SU-DHL-6 (cell line): ENCODE measurements around the gene SOS1.

Source experiments
- H2AFZ ChIP-seq: fragments of 200-600 bp; sonication (generic); 2 replicates; pipeline ENCODE4 v1.6.1; 2014; ENCODE audit warnings: low read depth, mild to moderate bottlenecking, moderate library complexity, mixed read lengths, antibody characterized with exemption, low read length; ENCODE audit not compliant: severe bottlenecking
- H3F3A ChIP-seq: fragments of 200-600 bp; shearing (Covaris generic); 2 replicates; pipeline ENCODE4 v1.6.0; 2016; ENCODE audit warnings: antibody characterized with exemption, mild to moderate bottlenecking; ENCODE audit not compliant: insufficient read depth
- H3K27ac ChIP-seq: fragments of 200-600 bp; sonication (generic); 2 replicates; pipeline ENCODE4 v1.5.1; 2016; ENCODE audit warnings: low read depth, mild to moderate bottlenecking, low read length, moderate library complexity, mixed read lengths
- H3K27me3 ChIP-seq: fragments of 200-600 bp; sonication (generic), shearing (Covaris generic); 2 replicates; pipeline ENCODE4 v1.6.0; 2014; ENCODE audit warnings: mild to moderate bottlenecking, low read length
- H3K36me3 ChIP-seq: fragments of 200-600 bp; sonication (generic); 2 replicates; pipeline ENCODE4 v1.6.1; 2014; ENCODE audit warnings: mild to moderate bottlenecking, low read length, mixed read lengths
- H3K4me2 ChIP-seq: fragments of 300-600, 200-600 bp; shearing (Covaris generic), sonication (generic); 2 replicates; pipeline ENCODE4 v1.6.0; 2014; ENCODE audit warnings: low read length, low read depth, mild to moderate bottlenecking; ENCODE audit not compliant: poor library complexity, severe bottlenecking
- H3K4me3 ChIP-seq: fragments of 200-600 bp; sonication (generic); 2 replicates; pipeline ENCODE4 v1.5.1; 2014; ENCODE audit warnings: antibody characterized with exemption, low read length, mild to moderate bottlenecking, mixed read lengths; ENCODE audit not compliant: insufficient read depth, poor library complexity, severe bottlenecking
- H3K79me2 ChIP-seq: fragments of 200-600 bp; sonication (generic); 2 replicates; pipeline ENCODE4 v1.6.1; 2014; ENCODE audit warnings: mild to moderate bottlenecking, low read length, moderate library complexity; ENCODE audit not compliant: insufficient read depth
- H3K9ac ChIP-seq: fragments of 200-600 bp; sonication (generic); 2 replicates; pipeline ENCODE4 v1.7.0; 2014; ENCODE audit warnings: mild to moderate bottlenecking, low read length
- H3K9me2 ChIP-seq: fragments of 200-600 bp; sonication (generic); replicated peaks from 2 replicates; pipeline ENCODE4 v1.6.1; 2014; ENCODE audit warnings: low read length; ENCODE audit not compliant: insufficient read depth
- H3K9me3 ChIP-seq: fragments of 200-600 bp; sonication (generic); 2 replicates; pipeline ENCODE4 v1.6.1; 2014; ENCODE audit warnings: low read length, mixed read lengths; ENCODE audit not compliant: insufficient read depth
- H4K20me1 ChIP-seq: fragments of 200-600 bp; sonication (generic); 2 replicates; pipeline ENCODE4 v1.6.1; 2014; ENCODE audit warnings: low read depth, mild to moderate bottlenecking, antibody characterized with exemption, low read length, moderate library complexity, mixed read lengths
- EZH2phosphoT487 ChIP-seq: fragments of 200-600 bp; sonication (generic), shearing (Covaris generic); conservative IDR thresholded peaks from 2 replicates; pipeline ENCODE4 v1.6.1; 2018; ENCODE audit warnings: mild to moderate bottlenecking, antibody characterized with exemption, low read length, moderate library complexity, mixed read lengths
- TF ChIP-seq, protein P1 (sequence below): fragments of 200-600 bp; sonication (generic); IDR thresholded peaks from one replicate; pipeline ENCODE4 v1.5.1; 2017; ENCODE audit warnings: antibody characterized with exemption, mild to moderate bottlenecking, low read length, moderate library complexity; ENCODE audit not compliant: insufficient read depth, poor library complexity, severe bottlenecking

Gene SOS1

DNA sequence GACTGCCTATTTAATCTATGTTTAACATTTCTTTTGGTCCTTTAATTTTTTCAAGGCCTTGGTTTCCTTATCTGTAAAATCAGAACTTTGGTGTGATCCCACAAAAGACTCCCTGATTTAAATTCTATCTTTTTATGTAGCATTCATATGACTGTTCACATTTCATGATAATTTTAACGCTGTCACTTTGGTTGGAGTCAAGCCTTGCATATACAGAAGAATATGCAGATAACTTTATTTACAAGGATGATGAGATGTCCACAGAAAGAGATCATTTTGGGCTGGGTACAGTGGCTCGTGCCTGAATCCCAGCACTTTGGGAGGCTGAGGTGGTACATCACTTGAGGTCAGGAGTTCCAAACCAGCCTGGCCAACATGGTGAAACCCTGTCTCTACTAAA is 38.4 kb upstream of the SOS1 start:
- H3K79me2 ChIP-seq = no peaks in the 10 kb centered on the region
- H3K9me2 ChIP-seq = no peaks in the 10 kb centered on the region
- H3K4me2 ChIP-seq = no peak overlapping the region
- H3K9ac ChIP-seq = no peak overlapping the region
- H3K4me3 ChIP-seq = no peak overlapping the region
- H3K27me3 ChIP-seq = no peaks in the 10 kb centered on the region
- H3K27ac ChIP-seq = no peak overlapping the region
- no peaks in the 10 kb centered on the region for H4K20me1 ChIP-seq
- no peaks in the 10 kb centered on the region for H3F3A ChIP-seq
- H3K9me3 ChIP-seq = no peaks in the 10 kb centered on the region
- TF ChIP-seq EZH2phosphoT487 = no peak
- TF ChIP-seq, protein P1, sequence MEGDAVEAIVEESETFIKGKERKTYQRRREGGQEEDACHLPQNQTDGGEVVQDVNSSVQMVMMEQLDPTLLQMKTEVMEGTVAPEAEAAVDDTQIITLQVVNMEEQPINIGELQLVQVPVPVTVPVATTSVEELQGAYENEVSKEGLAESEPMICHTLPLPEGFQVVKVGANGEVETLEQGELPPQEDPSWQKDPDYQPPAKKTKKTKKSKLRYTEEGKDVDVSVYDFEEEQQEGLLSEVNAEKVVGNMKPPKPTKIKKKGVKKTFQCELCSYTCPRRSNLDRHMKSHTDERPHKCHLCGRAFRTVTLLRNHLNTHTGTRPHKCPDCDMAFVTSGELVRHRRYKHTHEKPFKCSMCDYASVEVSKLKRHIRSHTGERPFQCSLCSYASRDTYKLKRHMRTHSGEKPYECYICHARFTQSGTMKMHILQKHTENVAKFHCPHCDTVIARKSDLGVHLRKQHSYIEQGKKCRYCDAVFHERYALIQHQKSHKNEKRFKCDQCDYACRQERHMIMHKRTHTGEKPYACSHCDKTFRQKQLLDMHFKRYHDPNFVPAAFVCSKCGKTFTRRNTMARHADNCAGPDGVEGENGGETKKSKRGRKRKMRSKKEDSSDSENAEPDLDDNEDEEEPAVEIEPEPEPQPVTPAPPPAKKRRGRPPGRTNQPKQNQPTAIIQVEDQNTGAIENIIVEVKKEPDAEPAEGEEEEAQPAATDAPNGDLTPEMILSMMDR = no peak
- no peak overlapping the region for H2AFZ ChIP-seq
- H3K36me3 ChIP-seq = no peaks in the 10 kb centered on the region

DNA sequence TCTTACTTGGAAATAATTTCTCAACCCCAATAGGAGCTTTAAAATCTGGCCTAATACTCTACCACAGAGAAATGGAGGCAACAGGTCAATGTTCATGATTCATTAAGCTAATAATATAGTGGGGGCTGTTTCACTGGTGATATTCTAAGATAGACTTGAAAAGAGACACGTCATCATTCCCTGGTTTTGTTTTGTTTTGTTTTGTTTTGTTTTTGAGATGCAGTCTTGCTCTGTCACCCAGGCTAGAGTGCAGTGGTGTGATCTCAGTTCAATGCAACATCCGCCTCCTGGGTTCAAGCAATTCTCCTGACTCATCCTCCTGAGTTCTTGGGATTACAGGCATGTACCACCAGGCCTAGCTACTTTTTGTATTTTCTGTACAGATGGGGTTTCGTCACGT is 37.5 kb upstream of the SOS1 start:
- no peak overlapping the region for H3K9ac ChIP-seq
- no peaks in the 10 kb centered on the region for H3K79me2 ChIP-seq
- TF ChIP-seq, protein P1 = no peak
- TF ChIP-seq EZH2phosphoT487 = no peak
- H3K9me3 ChIP-seq = no peaks in the 10 kb centered on the region
- no peaks in the 10 kb centered on the region for H3K36me3 ChIP-seq
- no peak overlapping the region for H3K27ac ChIP-seq
- no peaks in the 10 kb centered on the region for H4K20me1 ChIP-seq
- H3K4me3 ChIP-seq = no peak overlapping the region
- H3K4me2 ChIP-seq = no peak overlapping the region
- no peaks in the 10 kb centered on the region for H3K9me2 ChIP-seq
- H3F3A ChIP-seq = no peaks in the 10 kb centered on the region
- H2AFZ ChIP-seq = no peak overlapping the region
- no peaks in the 10 kb centered on the region for H3K27me3 ChIP-seq

DNA sequence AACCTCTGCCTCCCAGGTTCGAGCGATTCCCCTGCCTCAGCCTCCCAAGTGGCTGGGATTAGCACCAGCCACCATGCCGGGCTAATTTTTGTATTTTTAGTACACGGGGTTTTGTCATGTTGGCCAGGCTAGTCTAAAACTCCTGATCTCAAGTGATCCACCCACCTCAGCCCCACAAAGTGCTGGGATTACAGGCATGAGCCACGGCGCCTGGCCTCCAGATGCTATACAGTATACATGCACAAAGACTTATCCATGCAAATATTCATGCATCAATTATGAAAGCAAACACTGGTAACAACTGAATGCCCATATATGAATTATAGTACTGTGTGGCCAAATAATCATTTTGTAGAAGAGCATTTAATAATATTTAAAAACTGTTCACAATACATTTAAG is 36.0 kb upstream of the SOS1 start:
- no peak for TF ChIP-seq EZH2phosphoT487
- TF ChIP-seq, protein P1 = no peak
- Histone ChIP-seq H3K36me3 (no peaks in the 10 kb centered on the region), H3K27me3 (no peaks in the 10 kb centered on the region), H3K9ac (no peak overlapping the region), H3K4me2 (no peak overlapping the region), H3K4me3 (no peak overlapping the region), H3F3A (no peaks in the 10 kb centered on the region), H3K9me3 (no peaks in the 10 kb centered on the region), H3K9me2 (no peaks in the 10 kb centered on the region), H2AFZ (no peak overlapping the region), H3K27ac (no peak overlapping the region), H3K79me2 (no peaks in the 10 kb centered on the region), H4K20me1 (no peaks in the 10 kb centered on the region)
